COR-L47 (cell line): Measurements from ENCODE around the gene RBM3.

Experiments
- DNase-seq: peaks from one replicate; lab custom pipeline; 2025; lab: John Stamatoyannopoulos, UW

Gene RBM3

DNA sequence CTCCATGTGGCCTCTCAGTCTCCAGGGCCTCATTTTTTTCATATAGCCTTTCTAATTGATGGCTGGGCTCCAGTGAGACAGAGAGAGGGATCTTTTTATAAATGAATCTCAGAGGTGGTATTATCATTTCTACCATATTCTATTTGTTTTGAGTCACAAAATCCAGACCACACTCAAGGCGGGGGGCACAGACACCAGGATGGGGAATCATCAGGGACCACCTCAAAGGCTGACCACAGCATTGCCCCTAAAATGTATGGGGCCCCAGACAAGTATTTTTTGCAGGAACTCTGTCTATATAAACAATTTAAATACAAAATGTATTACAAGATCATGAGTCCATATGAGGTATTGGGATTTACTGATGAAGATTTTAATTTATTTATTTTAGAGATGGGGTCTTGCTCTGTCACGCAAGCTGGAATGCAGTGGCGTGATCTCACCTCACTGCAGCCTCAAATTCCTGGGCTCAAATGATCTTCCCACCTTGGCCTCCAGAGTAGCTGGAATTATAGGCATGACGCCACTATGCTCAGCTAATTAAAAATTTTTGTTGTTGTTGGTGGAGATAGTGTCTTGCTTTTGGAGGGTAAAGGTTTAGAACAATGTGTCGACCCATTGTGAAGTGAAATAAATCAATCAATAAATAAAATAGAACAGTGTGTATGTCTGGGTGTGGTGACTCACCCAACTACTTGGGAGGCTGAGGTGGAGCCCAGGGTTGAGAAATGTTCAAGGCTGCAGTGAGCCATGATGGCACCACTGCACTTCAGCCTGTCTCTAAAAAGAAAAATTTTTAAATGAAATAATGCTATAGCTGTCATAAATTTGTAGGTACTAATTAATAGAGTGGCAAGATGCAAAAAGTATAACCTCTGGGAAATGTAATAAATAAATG, 52.4 kb downstream of the RBM3 start:
- DNase-seq: no peak
